ENCODE data around the gene EFNA2.
"Not testable (repeated sequence)": the region's sequence is repeated elsewhere in the genome, so short reads cannot be mapped to it uniquely, and the experiment has no call there.

Gene EFNA2

GRCh38 chr19:1315470-1316166, 29.9 kb downstream of the EFNA2 start:
- TF ChIP-seq CTCF (conservative IDR thresholded peaks at IDR 0.05; ENCODE audit: low read depth, low read length): peak; percentile 53
- H3K4me3 ChIP-seq (ENCODE audit: low read depth, low read length): peak overlapping the region; percentile 20
- DNase-seq (ENCODE audit: low read depth): peak; percentile 59

- no peak for TF ChIP-seq CTCF (conservative IDR thresholded peaks at IDR 0.05; ENCODE audit: low read depth, low read length)
Measured at GRCh38 chr19:1316466-1316865, 30.8 kb downstream of the EFNA2 start.

GRCh38 chr19:1317274-1318003, 31.8 kb downstream of the EFNA2 start:
- no peak for TF ChIP-seq CTCF (conservative IDR thresholded peaks at IDR 0.05; ENCODE audit: low read depth, low read length)
- no peak overlapping the region for H3K4me3 ChIP-seq (ENCODE audit: low read depth, low read length)
- DNase-seq (ENCODE audit: low read depth): no peak

More at GRCh38 chr19:1316466-1316865, 30.8 kb downstream of the EFNA2 start:
- H3K4me3 ChIP-seq (ENCODE audit: low read depth, low read length): no peak overlapping the region
- DNase-seq (ENCODE audit: low read depth): no peak

- H3K4me3 ChIP-seq (ENCODE audit: low read depth, low read length): no peak overlapping the region
- no peak for TF ChIP-seq CTCF (conservative IDR thresholded peaks at IDR 0.05; ENCODE audit: low read depth, low read length)
- DNase-seq (ENCODE audit: low read depth): no peak
Measured at GRCh38 chr19:1318678-1319471, 33.2 kb downstream of the EFNA2 start.

- H3K4me3 ChIP-seq (ENCODE audit: low read depth, low read length); DNase-seq (ENCODE audit: low read depth): not testable (repeated sequence)
Measured at GRCh38 chr19:1320282-1320650, 34.6 kb downstream of the EFNA2 start.

GRCh38 chr19:1321539-1321938, 35.9 kb downstream of the EFNA2 start:
- TF ChIP-seq CTCF (conservative IDR thresholded peaks at IDR 0.05; ENCODE audit: low read depth, low read length): no peak
- no peak for DNase-seq (ENCODE audit: low read depth)
- H3K4me3 ChIP-seq (ENCODE audit: low read depth, low read length): no peak overlapping the region
